ENCODE results near the gene SNAPC1. TPM values are rescaled to one million over a fixed set of nuclear protein-coding genes. Genes with fewer than 3 reads are reported as not detected.

SNAPC1 gene
- total RNA-seq, result 11.5 and 16.5 TPM in 2 replicates

DNA sequence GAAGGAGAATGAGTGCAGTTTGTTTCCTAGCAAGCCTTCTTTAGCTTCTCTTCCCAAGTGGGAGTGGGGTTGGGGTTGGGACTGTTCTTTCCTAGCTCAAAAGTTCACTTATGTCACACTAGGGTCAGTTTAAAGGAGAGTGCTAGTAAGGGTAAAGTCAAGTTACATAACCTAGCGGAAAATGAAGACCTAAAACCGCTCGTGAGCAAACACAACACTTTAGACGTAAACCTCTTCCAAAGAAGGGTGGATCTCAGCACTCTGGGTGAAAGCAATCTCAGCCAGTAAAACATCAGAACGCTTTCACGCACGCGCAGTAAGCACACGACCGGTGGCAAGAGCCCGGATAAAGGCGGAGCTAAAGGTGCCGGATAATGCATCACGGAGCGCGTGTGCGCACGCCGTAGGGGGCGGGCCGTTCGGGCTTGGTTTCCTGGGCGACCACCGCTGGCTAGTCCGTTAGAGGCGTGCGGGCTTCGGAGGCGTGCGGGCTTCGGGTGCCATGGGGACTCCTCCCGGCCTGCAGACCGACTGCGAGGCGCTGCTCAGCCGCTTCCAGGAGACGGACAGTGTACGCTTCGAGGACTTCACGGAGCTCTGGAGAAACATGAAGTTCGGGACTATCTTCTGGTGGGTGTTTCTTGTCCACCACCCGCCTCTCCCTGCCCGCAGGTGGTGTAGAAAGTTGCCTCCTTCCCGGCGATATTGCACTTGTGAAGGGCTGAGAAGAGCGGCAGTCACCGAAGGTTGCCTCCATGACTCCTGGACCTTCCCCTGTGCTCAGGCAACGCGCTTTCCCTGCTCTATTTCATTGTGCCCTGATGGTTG lies at the start of gene SNAPC1:
SNAPC1 (plus strand) TSS at position 462 of the 828 bp plus-strand sequence; CDS start at position 503, 41 bp downstream.

DNA sequence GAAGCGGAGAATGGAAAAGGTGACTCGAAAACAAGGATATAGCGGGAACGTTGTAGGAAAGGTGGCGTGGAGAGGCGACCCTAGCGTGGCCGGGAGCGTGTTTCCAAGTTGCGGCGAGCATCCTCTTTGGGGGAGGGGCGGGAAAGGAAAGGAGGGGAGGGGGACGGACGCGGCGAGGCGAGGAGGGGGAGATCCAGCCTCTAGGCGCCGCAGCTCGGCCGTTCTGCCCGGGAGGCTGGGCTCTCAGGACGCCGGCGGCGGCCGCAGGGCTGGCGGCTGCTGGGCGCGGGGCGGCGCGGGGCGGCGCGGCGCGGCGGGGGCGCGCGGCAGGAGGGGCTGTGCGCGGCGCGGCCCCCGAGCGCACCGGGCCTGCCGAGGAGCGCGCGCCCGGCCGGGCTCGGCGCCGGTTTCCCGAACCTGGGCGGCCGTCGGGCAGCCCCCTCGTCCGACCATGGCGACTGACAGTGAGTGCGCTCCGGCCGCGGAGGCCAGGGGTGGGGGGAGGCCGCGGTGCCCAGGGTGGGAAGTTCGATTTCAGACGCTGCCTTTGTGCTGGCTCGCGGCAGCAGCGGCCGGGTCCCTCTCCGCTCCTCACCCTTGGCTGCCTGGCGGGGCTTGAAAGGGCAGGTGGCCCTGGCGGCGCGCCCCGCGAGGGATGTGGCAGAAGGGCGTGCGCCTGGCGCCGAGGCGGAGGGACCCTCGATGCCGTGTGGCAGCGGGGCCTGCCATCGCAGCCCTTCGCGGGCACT lies 50.3 kb downstream of the SNAPC1 start, which contains the start of gene SYT16:
SYT16 (plus strand) TSS at position 357 of the 749 bp plus-strand sequence.

Other genes starting within 250 kb of the SNAPC1 start
- gene HIF1A, start 66.9 kb upstream of the SNAPC1 start, total RNA-seq, result 421 and 464 TPM in 2 replicates
- 0.30 and 0.65 TPM in 2 replicates for gene SYT16, start 50.3 kb downstream of the SNAPC1 start, total RNA-seq